ENCODE data around the gene REEP3. TPM values are rescaled to one million over a fixed set of nuclear protein-coding genes. Genes with fewer than 3 reads are reported as not detected.

The REEP3 gene
- total and polyA plus RNA-seq, 2 of the 4 experiments (the other 2 are of a cell fraction) = 11.7 to 28.9 TPM

DNA sequence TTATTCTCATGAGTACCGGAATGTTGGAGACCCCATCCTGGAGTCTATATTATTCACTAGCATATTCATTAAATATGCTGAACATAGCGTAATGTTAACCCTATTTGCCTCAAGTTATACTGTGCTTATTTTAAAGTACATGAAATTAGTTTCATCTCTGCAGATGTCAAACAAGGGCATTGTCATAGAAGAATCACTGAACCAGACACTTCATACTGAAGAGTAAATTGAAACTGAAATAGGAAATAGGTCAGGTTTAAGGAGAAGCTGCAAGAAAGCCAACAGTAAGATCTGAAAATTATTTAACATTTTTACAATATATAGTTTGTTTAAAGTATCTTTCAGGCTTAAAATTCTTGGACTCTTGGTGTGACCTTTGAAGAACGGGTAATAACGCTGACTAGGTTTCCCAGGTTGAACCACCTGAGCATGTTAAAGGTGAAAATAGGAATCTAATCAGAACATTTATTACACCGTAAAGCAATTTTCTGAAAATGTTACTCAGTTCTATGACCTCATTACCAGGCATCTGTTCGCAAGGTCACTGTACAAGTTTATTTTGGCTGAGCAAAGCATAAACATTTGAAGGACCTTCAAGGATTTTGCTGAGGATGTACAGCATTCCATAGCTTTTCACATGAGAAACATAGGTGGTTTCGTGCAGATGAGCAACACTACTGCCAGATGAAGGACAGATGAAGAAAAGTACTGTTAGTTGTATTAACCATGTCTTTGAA lies 82.7 kb downstream of the REEP3 start:
- H3K56ac ChIP-seq (ENCODE audit: extremely low read depth, insufficient read depth, low read length) = no peak overlapping the region
- peak; percentile 94 for DNase-seq
- H2BK120ac ChIP-seq (ENCODE audit: low read depth, low read length) = no peak overlapping the region
- H3K23ac ChIP-seq (ENCODE audit: low read depth, low read length) = no peak overlapping the region
- peaks cover 6% of the 10 kb centered on the region; the same call in 1 of the 2 replicates for H3K4me1 ChIP-seq (ENCODE audit: control insufficient read depth, insufficient read depth, low read length)
- no peak overlapping the region for H3K14ac ChIP-seq (replicated peaks; ENCODE audit: low read depth, low read length)
- no peak overlapping the region for H3K4ac ChIP-seq (ENCODE audit: low read depth, low read length)
- no TSS peak for BruUV-seq (replicated peaks)
- no peaks in the 10 kb centered on the region for H3K9me3 ChIP-seq (ENCODE audit: control insufficient read depth, insufficient read depth, low read length)
- no peaks in the 10 kb centered on the region for H3K27me3 ChIP-seq (ENCODE audit: control insufficient read depth, insufficient read depth, low read length)
- H4K8ac ChIP-seq (ENCODE audit: low read depth in 2 of 2, low read length in 2 of 2) = no peak overlapping the region
- no peak overlapping the region for H2BK15ac ChIP-seq (ENCODE audit: low read depth, low read length)
- peak; percentile 63 for TF ChIP-seq MAFK (IDR thresholded peaks at IDR 0.05; ENCODE audit: low read depth, low read length)
- TF ChIP-seq POLR2A (IDR thresholded peaks at IDR 0.05; ENCODE audit: low read depth, low read length) = no peak
- peak; percentile 47 for TF ChIP-seq RCOR1 (IDR thresholded peaks at IDR 0.05; ENCODE audit: insufficient replicate concordance, low read length)
- TF ChIP-seq CEBPB (IDR thresholded peaks at IDR 0.05; ENCODE audit: low read depth, low read length) = 0 out of 2 replicates have a peak, but pooled peaks have one; percentile 20
- TF ChIP-seq BHLHE40 (IDR thresholded peaks at IDR 0.05; ENCODE audit: low read depth, low read length) = 0 out of 2 replicates have a peak, but pooled peaks have one; percentile 3
- H3K9me1 ChIP-seq (ENCODE audit: insufficient read depth, low read length) = peaks cover 7% of the 10 kb centered on the region; the same call in 1 of the 2 replicates
- H3K4me3 ChIP-seq (ENCODE audit: insufficient read depth, low read depth, low read length) = no peak overlapping the region
- 50% methylated on average over 2 of the region's 7 CpGs; no CpG with 5 or more reads in 1 of the 2 experiments for WGBS, 2 experiments (ENCODE audit: extremely low coverage in 2 of 2, insufficient read length in 1 of 2)
- H3K27ac ChIP-seq (ENCODE audit: insufficient read depth, low read length) = no peak overlapping the region
- no peak overlapping the region for H3K9ac ChIP-seq (ENCODE audit: low read depth, low read length)
- no peak overlapping the region for H2AK5ac ChIP-seq (ENCODE audit: low read depth, low read length)
- ChIA-PET CTCF (no interaction called here), POLR2A (ENCODE audit: unreplicated experiment) (no interaction called here)
- peak; percentile 76 for ATAC-seq (ENCODE audit: low read depth)
- no peak overlapping the region for H2AK9ac ChIP-seq (replicated peaks; ENCODE audit: low read depth, low read length, poor library complexity)
- no peak overlapping the region for H4K91ac ChIP-seq (ENCODE audit: insufficient read depth, low read depth, low read length)
- no peaks in the 10 kb centered on the region for H4K20me1 ChIP-seq (ENCODE audit: insufficient read depth, low read length)
- H2BK20ac ChIP-seq (ENCODE audit: low read depth, low read length) = no peak overlapping the region
- in situ Hi-C loops (cut with MboI; ENCODE audit: low sequenced_read_pairs) = no loop called here
- no peak overlapping the region for H3K18ac ChIP-seq (ENCODE audit: low read depth, low read length)
- intact Hi-C loops (cut with micrococcal nuclease) = no loop called here
- peak overlapping the region; percentile 31; the same call in 1 of the 2 replicates for H3K4me2 ChIP-seq (ENCODE audit: low read depth, low read length)
- H2BK5ac ChIP-seq (ENCODE audit: low read depth, low read length, poor library complexity, severe bottlenecking) = no peak overlapping the region
- H2AFZ ChIP-seq (replicated peaks; ENCODE audit: low read length, poor library complexity) = no peak overlapping the region
- H3K79me1 ChIP-seq (ENCODE audit: low read depth in 1 of 2, low read length in 2 of 2) = peaks cover 2 to 8% of the 10 kb centered on the region in 2 experiments; a peak in 3 of 4 replicates
- H4K5ac ChIP-seq (ENCODE audit: low read depth, low read length) = no peak overlapping the region
- peaks cover 3% of the 10 kb centered on the region; the same call in 1 of the 2 replicates for H3K36me3 ChIP-seq (ENCODE audit: control insufficient read depth, insufficient read depth, low read length)
- dilution Hi-C loops (cut with HindIII; ENCODE audit: low sequenced_read_pairs, unreplicated experiment) = no loop called here

All from IMR-90 (cell line).